Activated CD8-positive, alpha-beta T cell treated with anti-CD3 and anti-CD28 coated beads for 36 hours (primary cell): ENCODE measurements around the gene CRYL1. TPM values are rescaled to one million over a fixed set of nuclear protein-coding genes. Genes with fewer than 3 reads are reported as not detected.
A peak's percentile ranks its signal among the peaks of the same experiment; 100 is the strongest.

Experiments used
- ATAC-seq: fragments of 200-7000 bp; cut with Tn5 transposase; one replicate; pipeline ENCODE4 v1.10.0; 2021; ENCODE audit warnings: mild to moderate bottlenecking, moderate library complexity
- CTCF ChIA-PET: fragments of 350-600 bp; sonication (Branson Sonifier 250); formaldehyde crosslinking; loops from one replicate; lab custom pipeline; 2021; ENCODE audit warnings: antibody characterized with exemption; lab: Charles Lee
- POLR2A ChIA-PET: fragments of 350-600 bp; sonication (Branson Sonifier 250); formaldehyde crosslinking; loops from one replicate; lab custom pipeline; 2021; ENCODE audit warnings: antibody characterized with exemption; lab: Charles Lee
- DNase-seq: peaks from one replicate; pipeline ENCODE4 v3.0.0-alpha.2; 2020
- H3K27ac Mint-ChIP-seq: one replicate; pipeline ENCODE4 v1.8.0; 2021; ENCODE audit warnings: mild to moderate bottlenecking, mixed read lengths
- H3K27me3 Mint-ChIP-seq: one replicate; pipeline ENCODE4 v1.8.0; 2021; ENCODE audit warnings: mixed read lengths
- H3K36me3 Mint-ChIP-seq: one replicate; pipeline ENCODE4 v1.8.0; 2021; ENCODE audit warnings: low read depth, mixed read lengths
- H3K4me1 Mint-ChIP-seq: one replicate; pipeline ENCODE4 v1.8.0; 2021; ENCODE audit warnings: low read depth, mixed read lengths
- H3K4me3 Mint-ChIP-seq: one replicate; pipeline ENCODE4 v1.8.0; 2021; ENCODE audit warnings: mild to moderate bottlenecking, moderate library complexity, mixed read lengths
- H3K9me3 Mint-ChIP-seq: one replicate; pipeline ENCODE4 v1.8.0; 2021; ENCODE audit warnings: mixed read lengths
- intact Hi-C: fragments of 100-400 bp; cut with micrococcal nuclease; formaldehyde crosslinking; loops from one replicate; pipeline ENCODE4 v1.10.0; 2022
- total RNA-seq, 2 experiments: library from RNA; stranded (reverse); gene quantifications; one replicate each; pipeline ENCODE4 v1.2.3, GENCODE V29; 2021
- TF ChIP-seq, protein P1 (sequence below): fragments of 200-600 bp; IDR thresholded peaks from one replicate; pipeline ENCODE4 v1.8.0; 2022; ENCODE audit warnings: antibody characterized with exemption, mild to moderate bottlenecking

The CRYL1 gene
- total RNA-seq, 2 experiments from 2014 or later, result 8.5 to 9.4 TPM

DNA sequence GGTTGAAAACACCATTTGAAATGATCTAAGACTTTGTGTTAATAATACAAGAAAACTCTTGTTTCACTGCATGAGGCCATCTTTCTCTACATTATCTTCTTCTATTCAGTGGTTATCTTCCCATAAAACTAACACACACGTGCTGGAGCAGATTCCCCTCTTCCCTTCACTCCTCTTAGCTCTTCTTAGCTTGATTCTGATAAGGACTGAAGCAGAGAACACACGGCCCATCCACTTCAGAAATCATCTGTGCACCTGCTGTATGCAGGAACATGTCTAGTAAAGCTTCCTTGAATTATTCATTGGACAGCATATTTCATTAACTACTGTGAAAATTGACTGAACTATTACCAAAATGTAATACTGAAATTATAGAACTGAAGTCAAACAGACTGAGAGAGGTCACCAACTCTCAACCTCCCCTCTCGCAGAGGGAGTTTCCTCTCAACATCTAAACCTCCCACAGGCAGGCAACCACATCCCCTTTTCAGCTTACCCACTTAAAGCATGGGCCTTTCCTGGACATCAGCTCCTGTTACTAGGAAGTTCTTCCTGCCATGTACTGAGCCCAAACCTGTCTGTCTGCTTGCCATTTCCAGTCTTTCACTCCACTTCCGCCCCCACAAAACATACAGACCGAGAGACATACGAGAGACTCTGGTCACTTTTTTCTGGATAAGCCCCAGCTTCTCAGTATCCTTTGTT, 113.9 kb downstream of the CRYL1 start:
- peaks cover 5% of the 10 kb centered on the region for H3K36me3 Mint-ChIP-seq
- ChIA-PET POLR2A (interaction anchor here (0.8 to 1.6 kb wide), 3 partner anchors 8 to 33 kb away, joined by 3 to 6 read pairs (median 4); no protein-coding TSS in a partner anchor), CTCF (interaction anchor here (0.8 to 2.9 kb wide), 5 partner anchors 44 to 222 kb away, joined by 3 to 10 read pairs (median 4); no protein-coding TSS in a partner anchor)
- H3K9me3 Mint-ChIP-seq, result peaks cover 6% of the 10 kb centered on the region
- intact Hi-C loops, result loop anchor here (2.0 to 10.0 kb wide), 2 partner anchors 65 to 217 kb away; partner anchors contain the start of gene GJB2
- H3K4me1 Mint-ChIP-seq, result peaks cover 24% of the 10 kb centered on the region
- DNase-seq, result peak; percentile 82
- TF ChIP-seq, protein P1, sequence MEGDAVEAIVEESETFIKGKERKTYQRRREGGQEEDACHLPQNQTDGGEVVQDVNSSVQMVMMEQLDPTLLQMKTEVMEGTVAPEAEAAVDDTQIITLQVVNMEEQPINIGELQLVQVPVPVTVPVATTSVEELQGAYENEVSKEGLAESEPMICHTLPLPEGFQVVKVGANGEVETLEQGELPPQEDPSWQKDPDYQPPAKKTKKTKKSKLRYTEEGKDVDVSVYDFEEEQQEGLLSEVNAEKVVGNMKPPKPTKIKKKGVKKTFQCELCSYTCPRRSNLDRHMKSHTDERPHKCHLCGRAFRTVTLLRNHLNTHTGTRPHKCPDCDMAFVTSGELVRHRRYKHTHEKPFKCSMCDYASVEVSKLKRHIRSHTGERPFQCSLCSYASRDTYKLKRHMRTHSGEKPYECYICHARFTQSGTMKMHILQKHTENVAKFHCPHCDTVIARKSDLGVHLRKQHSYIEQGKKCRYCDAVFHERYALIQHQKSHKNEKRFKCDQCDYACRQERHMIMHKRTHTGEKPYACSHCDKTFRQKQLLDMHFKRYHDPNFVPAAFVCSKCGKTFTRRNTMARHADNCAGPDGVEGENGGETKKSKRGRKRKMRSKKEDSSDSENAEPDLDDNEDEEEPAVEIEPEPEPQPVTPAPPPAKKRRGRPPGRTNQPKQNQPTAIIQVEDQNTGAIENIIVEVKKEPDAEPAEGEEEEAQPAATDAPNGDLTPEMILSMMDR, result no peak
- no peaks in the 10 kb centered on the region for H3K27me3 Mint-ChIP-seq
- peak; percentile 89 for ATAC-seq
- peak overlapping the region; percentile 88 for H3K27ac Mint-ChIP-seq
- H3K4me3 Mint-ChIP-seq, result peak overlapping the region; percentile 26

DNA sequence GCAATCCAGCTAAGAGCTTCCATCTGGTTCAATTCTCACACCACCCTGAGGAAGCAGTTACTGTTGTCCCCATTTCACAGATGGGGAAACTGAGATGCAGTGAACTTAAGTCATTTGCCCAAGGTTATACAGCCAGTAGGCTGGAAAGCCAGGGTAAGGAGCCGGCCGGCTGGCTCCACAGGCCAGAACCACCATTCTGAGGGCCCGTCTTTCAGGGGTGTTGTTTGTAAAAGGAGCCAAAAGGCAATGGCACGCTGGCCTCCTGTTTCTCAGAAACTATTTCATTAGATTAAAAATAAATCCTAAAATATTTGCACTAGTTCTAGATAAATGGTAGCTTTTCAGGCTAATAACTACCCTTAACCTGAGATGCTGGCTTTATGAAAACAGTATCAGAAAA, 114.9 kb downstream of the CRYL1 start:
- peaks cover 6% of the 10 kb centered on the region for H3K9me3 Mint-ChIP-seq
- no peak overlapping the region for H3K4me3 Mint-ChIP-seq
- POLR2A ChIA-PET, result no interaction called here
- CTCF ChIA-PET, result interaction anchor here (1.0 kb wide), 1 partner anchor 9 kb away, joined by 4 read pairs; no protein-coding TSS in a partner anchor
- no peak for DNase-seq
- intact Hi-C loops, result loop anchor here (10.0 kb wide), 1 partner anchor 216 kb away; the partner anchor contains the start of gene GJB2
- TF ChIP-seq, protein P1, result no peak
- H3K27ac Mint-ChIP-seq, result peak overlapping the region; percentile 70
- no peaks in the 10 kb centered on the region for H3K27me3 Mint-ChIP-seq
- peaks cover 5% of the 10 kb centered on the region for H3K36me3 Mint-ChIP-seq
- peaks cover 24% of the 10 kb centered on the region for H3K4me1 Mint-ChIP-seq
- no peak for ATAC-seq

DNA sequence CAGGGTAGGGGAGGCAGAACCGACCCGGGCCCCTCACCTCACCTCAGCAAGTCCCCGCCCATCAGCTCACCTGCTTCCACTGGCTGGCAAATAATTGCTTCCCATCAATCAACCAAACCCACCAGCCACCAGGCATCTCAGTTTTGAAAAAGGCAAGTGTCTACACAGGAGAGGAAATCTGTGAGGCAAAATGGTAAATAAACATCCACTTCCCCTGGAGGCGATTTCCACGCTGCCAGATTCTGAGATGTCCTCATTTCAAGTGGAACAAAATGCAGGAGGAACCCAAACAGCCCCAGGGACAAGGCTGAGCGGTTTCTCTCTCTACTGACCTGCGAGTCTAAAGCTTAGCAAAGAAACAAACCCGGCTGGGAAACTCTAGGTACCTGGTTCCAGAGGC, 117.5 kb downstream of the CRYL1 start:
- DNase-seq (no peak), ATAC-seq (no peak)
- TF ChIP-seq, protein P1, result no peak
- H3K27ac Mint-ChIP-seq, result no peak overlapping the region
- H3K4me1 Mint-ChIP-seq, result peaks cover 21% of the 10 kb centered on the region
- intact Hi-C loops, result no loop called here
- H3K27me3 Mint-ChIP-seq, result no peaks in the 10 kb centered on the region
- CTCF ChIA-PET, result no interaction called here
- H3K4me3 Mint-ChIP-seq, result no peak overlapping the region
- H3K36me3 Mint-ChIP-seq, result peaks cover 3% of the 10 kb centered on the region
- POLR2A ChIA-PET, result no interaction called here
- H3K9me3 Mint-ChIP-seq, result peaks cover 4% of the 10 kb centered on the region

DNA sequence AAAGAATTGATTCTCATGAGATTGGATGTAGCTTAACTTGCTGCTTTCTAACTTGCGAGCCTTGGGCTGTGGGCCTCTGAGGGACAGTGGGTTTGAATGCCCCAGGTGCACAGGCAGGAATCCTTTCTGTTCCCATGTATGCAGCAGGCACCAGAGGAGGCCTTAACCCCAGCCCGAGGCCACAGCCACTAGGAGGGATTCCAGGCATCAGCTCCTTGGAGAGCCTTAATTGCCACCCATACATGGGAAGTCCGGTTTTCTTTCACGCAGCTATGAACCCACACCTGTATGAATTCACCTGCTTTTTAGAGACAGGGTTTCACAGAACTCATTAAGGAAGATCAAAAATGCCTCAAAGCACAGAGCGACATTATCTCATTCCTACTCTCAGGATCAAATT, 117.9 kb downstream of the CRYL1 start:
- no peak for ATAC-seq
- POLR2A ChIA-PET, result no interaction called here

DNA sequence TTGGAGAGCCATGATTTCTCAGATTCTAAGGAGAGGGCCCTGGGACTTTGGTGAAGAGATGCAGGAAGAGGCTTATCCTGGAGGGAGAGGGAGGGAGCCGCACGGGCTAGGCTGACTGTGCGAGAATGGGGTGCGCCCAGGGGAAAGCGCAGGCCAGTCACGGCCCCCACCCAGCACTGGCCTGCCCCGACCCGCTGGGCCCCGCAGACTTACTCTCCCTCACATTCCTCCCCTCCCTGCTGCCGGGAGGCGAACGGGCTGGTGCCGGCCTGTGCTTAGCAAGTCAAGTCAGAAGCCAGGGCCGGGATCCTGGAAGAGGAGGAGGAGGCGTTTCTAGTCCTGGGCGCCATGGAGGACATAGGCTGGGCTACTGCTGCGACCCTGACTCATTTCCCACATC, 120.0 kb downstream of the CRYL1 start:
- intact Hi-C loops, result no loop called here
- peaks cover 3% of the 10 kb centered on the region for H3K36me3 Mint-ChIP-seq
- H3K9me3 Mint-ChIP-seq, result no peaks in the 10 kb centered on the region
- POLR2A ChIA-PET, result no interaction called here
- no peak overlapping the region for H3K27ac Mint-ChIP-seq
- TF ChIP-seq, protein P1, result no peak
- no peak for ATAC-seq
- DNase-seq, result no peak
- peaks cover 7% of the 10 kb centered on the region for H3K4me1 Mint-ChIP-seq
- CTCF ChIA-PET, result no interaction called here
- H3K27me3 Mint-ChIP-seq, result no peaks in the 10 kb centered on the region
- H3K4me3 Mint-ChIP-seq, result no peak overlapping the region

More for the DNA sequence above, 117.9 kb downstream of the CRYL1 start:
- Mint-ChIP-seq H3K27ac (no peak overlapping the region), H3K36me3 (peaks cover 3% of the 10 kb centered on the region), H3K9me3 (peaks cover under 1% of the 10 kb centered on the region), H3K4me1 (peaks cover 17% of the 10 kb centered on the region), H3K4me3 (no peak overlapping the region), H3K27me3 (no peaks in the 10 kb centered on the region)
- CTCF ChIA-PET, result no interaction called here
- intact Hi-C loops, result no loop called here
- DNase-seq, result no peak
- TF ChIP-seq, protein P1, result no peak
